SK-N-SH (cell line): ENCODE measurements around the gene C1orf35. TPM values are rescaled to one million over a fixed set of nuclear protein-coding genes. Genes with fewer than 3 reads are reported as not detected.
"Not testable (repeated sequence)": the region's sequence is repeated elsewhere in the genome, so short reads cannot be mapped to it uniquely, and the experiment has no call there.

Source experiments
- CTCF ChIA-PET: fragments of 300-600, 350-600 bp; formaldehyde crosslinking; extraction: SDS; loops from one replicate; lab custom pipeline; 2021; lab: Yijun Ruan, JAX
- POLR2A ChIA-PET: fragments of 350-600 bp; sonication (Branson Sonifier 250); formaldehyde crosslinking; extraction: SDS; loops from one replicate; lab custom pipeline; 2020; ENCODE audit warnings: antibody characterized with exemption, inconsistent platforms; lab: Yijun Ruan, JAX
- DNase-seq: peaks from one replicate; pipeline ENCODE4 v3.0.0; 2012
- H2AFZ ChIP-seq: fragments of 200-600 bp; sonication (generic); 2 replicates; pipeline ENCODE4 v1.8.1; 2016; ENCODE audit warnings: antibody characterized with exemption, mild to moderate bottlenecking, low read depth
- H3F3A ChIP-seq: fragments of 200-600 bp; sonication (generic); replicated peaks from 2 replicates; pipeline ENCODE3; 2016; ENCODE audit warnings: antibody characterized with exemption, mild to moderate bottlenecking; ENCODE audit not compliant: insufficient read depth
- H3K27ac ChIP-seq, 2 experiments: fragments of 200-500 bp in 1 of 2; fragments of 200-600 bp in 1 of 2; sonication (Bioruptor generic) in 1 of 2; sonication (generic), shearing (Covaris generic) in 1 of 2; 2 replicates each; pipeline versions ENCODE4 v1.5.1 to v1.6.1; 2014 to 2016; ENCODE audit warnings: low read depth in 2 of 2, inconsistent platforms in 1 of 2, low read length in 1 of 2, mild to moderate bottlenecking in 1 of 2, mixed read lengths in 1 of 2
- H3K27me3 ChIP-seq: fragments of 200-600 bp; sonication (generic), shearing (Covaris generic); 2 replicates; pipeline ENCODE4 v1.6.1; 2016; ENCODE audit warnings: mixed run types; ENCODE audit not compliant: insufficient read depth
- H3K36me3 ChIP-seq, 2 experiments: fragments of 200-500 bp in 1 of 2; fragments of 200-600 bp in 1 of 2; sonication (Bioruptor generic) in 1 of 2; sonication (generic) in 1 of 2; replicated peaks in 1 of 2; 2 replicates each; pipeline versions ENCODE3 to v1.5.1; 2014 to 2016; ENCODE audit warnings: low read length in 1 of 2, mild to moderate bottlenecking in 1 of 2; ENCODE audit not compliant: insufficient read depth in 2 of 2, control insufficient read depth in 1 of 2
- H3K4me1 ChIP-seq, 2 experiments: fragments of 200-500 bp in 1 of 2; fragments of 200-600 bp in 1 of 2; sonication (Bioruptor generic) in 1 of 2; sonication (generic), shearing (Covaris generic) in 1 of 2; 2 replicates each; pipeline versions ENCODE4 v1.5.1 to v1.6.1; 2014 to 2016; ENCODE audit warnings: low read depth in 1 of 2, low read length in 1 of 2, mixed run types in 1 of 2; ENCODE audit not compliant: insufficient read depth in 2 of 2, control insufficient read depth in 1 of 2
- H3K4me2 ChIP-seq: fragments of 200-600 bp; sonication (generic), shearing (Covaris generic); 2 replicates; pipeline ENCODE4 v1.6.1; 2017; ENCODE audit warnings: mixed run types
- H3K4me3 ChIP-seq, 2 experiments: fragments of 200-500 bp in 1 of 2; fragments of 200-600 bp in 1 of 2; sonication (Bioruptor generic) in 1 of 2; sonication (generic), shearing (Covaris generic) in 1 of 2; 2 replicates each; pipeline versions ENCODE4 v1.5.1 to v1.8.1; 2014 to 2016; ENCODE audit warnings: low read depth in 2 of 2, inconsistent platforms in 1 of 2, low read length in 1 of 2, mild to moderate bottlenecking in 1 of 2, mixed read lengths in 1 of 2, moderate library complexity in 1 of 2
- H3K79me2 ChIP-seq: fragments of 200-600 bp; sonication (generic); 2 replicates; pipeline ENCODE4 v1.8.1; 2017; ENCODE audit warnings: mild to moderate bottlenecking; ENCODE audit not compliant: insufficient read depth
- H3K9ac ChIP-seq: fragments of 200-600 bp; sonication (generic); 2 replicates; pipeline ENCODE4 v1.6.1; 2017; ENCODE audit warnings: mixed run types
- H3K9me2 ChIP-seq: fragments of 200-600 bp; sonication (generic); 2 replicates; pipeline ENCODE4 v1.6.1; 2017; ENCODE audit warnings: mixed run types
- H3K9me3 ChIP-seq: fragments of 200-600 bp; sonication (generic); 2 replicates; pipeline ENCODE4 v1.6.1; 2017; ENCODE audit warnings: mixed run types, mild to moderate bottlenecking, moderate library complexity
- H4K20me1 ChIP-seq: fragments of 200-600 bp; sonication (generic); 2 replicates; pipeline ENCODE4 v1.6.1; 2017; ENCODE audit warnings: mild to moderate bottlenecking, mixed run types; ENCODE audit not compliant: insufficient read depth
- CHD2 ChIP-seq: fragments of 150-350 bp; IDR thresholded peaks from 2 replicates; pipeline ENCODE4 v1.6.1; 2018; ENCODE audit warnings: low read length; ENCODE audit not compliant: partially characterized antibody
- EP300 ChIP-seq, 2 experiments: IDR thresholded peaks; 2 replicates each; pipeline versions ENCODE4 v1.4.0 to v1.6.1; 2012; ENCODE audit warnings: borderline replicate concordance in 1 of 2, low read depth in 1 of 2, low read length in 1 of 2
- FOSL2 ChIP-seq: IDR thresholded peaks from 2 replicates; pipeline ENCODE4 v1.4.0; 2012; ENCODE audit warnings: low read depth, mild to moderate bottlenecking, moderate library complexity, borderline replicate concordance
- FOXJ3 ChIP-seq: sonication (generic); formaldehyde crosslinking; IDR thresholded peaks from 2 replicates; pipeline ENCODE4 v1.5.1; 2020; ENCODE audit warnings: mild to moderate bottlenecking, missing genetic modification reagents
- FOXM1 ChIP-seq: IDR thresholded peaks from 2 replicates; pipeline ENCODE4 v1.4.0; 2012; ENCODE audit warnings: low read depth, mild to moderate bottlenecking
- GABPA ChIP-seq: IDR thresholded peaks from 2 replicates; pipeline ENCODE4 v1.4.0; 2012; ENCODE audit warnings: low read depth, mild to moderate bottlenecking
- JUND ChIP-seq: IDR thresholded peaks from 2 replicates; pipeline ENCODE4 v1.4.0; 2012
- NFIC ChIP-seq: IDR thresholded peaks from 2 replicates; pipeline ENCODE4 v1.4.0; 2012; ENCODE audit warnings: borderline replicate concordance
- NRF1 ChIP-seq: IDR thresholded peaks from 2 replicates; pipeline ENCODE4 v1.6.1; 2012; ENCODE audit warnings: low read depth, mild to moderate bottlenecking, low read length
- POLR2AphosphoS5 ChIP-seq: IDR thresholded peaks from 2 replicates; pipeline ENCODE4 v1.6.1; 2012; ENCODE audit warnings: low read depth, low read length
- RCOR1 ChIP-seq: fragments of 150-350 bp; IDR thresholded peaks from 2 replicates; pipeline ENCODE4 v1.6.1; 2017; ENCODE audit warnings: antibody characterized with exemption, low read length
- RXRA ChIP-seq: IDR thresholded peaks from 2 replicates; pipeline ENCODE4 v1.4.0; 2012; ENCODE audit warnings: low read depth, mild to moderate bottlenecking, borderline replicate concordance
- TCF12 ChIP-seq: IDR thresholded peaks from 2 replicates; pipeline ENCODE4 v1.4.0; 2012
- YY1 ChIP-seq: IDR thresholded peaks from 2 replicates; pipeline ENCODE4 v1.4.0; 2012; ENCODE audit warnings: low read depth, mild to moderate bottlenecking
- WGBS: methylation state at CpG from one replicate; pipeline ENCODE4 v1.1.6; 2017; ENCODE audit warnings: low lambda C conversion rate; 5-methylcytosine and 5-hydroxymethylcytosine counted together
- polyA plus RNA-seq, 3 experiments: library from polyadenylated mRNA; depleted of rRNA; stranded (reverse); fragments of >200 nt; gene quantifications; 2 replicates each; pipeline ENCODE4 v1.2.3, GENCODE V29; 2012
- TF ChIP-seq, protein P1 (sequence below): fragments of 200-600 bp; sonication (generic); IDR thresholded peaks from 2 replicates; pipeline ENCODE4 v1.6.1; 2017; ENCODE audit warnings: antibody characterized with exemption, mild to moderate bottlenecking, moderate library complexity
- TF ChIP-seq, protein P2 (sequence below): IDR thresholded peaks from 2 replicates; pipeline ENCODE4 v1.6.1; 2012; ENCODE audit warnings: mild to moderate bottlenecking, low read depth, low read length, moderate library complexity
- TF ChIP-seq, protein P3 (sequence below): IDR thresholded peaks from 2 replicates; pipeline ENCODE4; 2012
- TF ChIP-seq, protein P4 (sequence below): IDR thresholded peaks from 2 replicates; pipeline ENCODE4 v1.4.0; 2012; ENCODE audit warnings: low read depth, borderline replicate concordance

Gene C1orf35
- polyA plus RNA-seq, 1 of the 3 experiments (the other 2 are of a cell fraction), result 42.9 TPM

DNA sequence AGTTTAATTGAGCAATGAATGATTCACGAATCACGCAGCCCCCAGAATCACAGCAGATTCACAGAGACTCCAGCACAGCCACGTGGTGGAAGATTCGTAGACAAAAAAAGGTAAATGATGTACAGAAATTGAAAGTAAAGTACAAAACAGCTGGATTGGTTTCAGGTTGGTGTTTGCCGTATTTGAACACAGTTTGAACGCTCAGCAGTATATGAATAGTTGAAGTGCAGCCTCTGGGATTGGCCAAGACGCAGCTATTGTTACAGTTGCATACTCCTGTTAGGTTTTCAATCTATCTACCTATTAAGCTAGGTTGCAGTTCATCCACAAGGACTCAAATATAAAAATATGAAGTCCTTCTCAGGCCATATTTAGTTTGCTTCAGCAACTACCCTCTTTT lies 9.0 kb upstream of the C1orf35 start:
- peaks cover 4 to 20% of the 10 kb centered on the region in 2 experiments; a peak in 3 of 4 replicates for H3K4me1 ChIP-seq
- H3K36me3 ChIP-seq, result peaks cover 0 to 6% of the 10 kb centered on the region in 2 experiments
- H3K27me3 ChIP-seq, result no peaks in the 10 kb centered on the region
- TF ChIP-seq CHD2, result no peak
- no peak for TF ChIP-seq FOXM1
- TF ChIP-seq NFIC, result no peak
- TF ChIP-seq FOSL2, result no peak
- TF ChIP-seq GABPA, result no peak
- no peak for TF ChIP-seq RCOR1
- no peak for TF ChIP-seq JUND
- TF ChIP-seq, protein P1, sequence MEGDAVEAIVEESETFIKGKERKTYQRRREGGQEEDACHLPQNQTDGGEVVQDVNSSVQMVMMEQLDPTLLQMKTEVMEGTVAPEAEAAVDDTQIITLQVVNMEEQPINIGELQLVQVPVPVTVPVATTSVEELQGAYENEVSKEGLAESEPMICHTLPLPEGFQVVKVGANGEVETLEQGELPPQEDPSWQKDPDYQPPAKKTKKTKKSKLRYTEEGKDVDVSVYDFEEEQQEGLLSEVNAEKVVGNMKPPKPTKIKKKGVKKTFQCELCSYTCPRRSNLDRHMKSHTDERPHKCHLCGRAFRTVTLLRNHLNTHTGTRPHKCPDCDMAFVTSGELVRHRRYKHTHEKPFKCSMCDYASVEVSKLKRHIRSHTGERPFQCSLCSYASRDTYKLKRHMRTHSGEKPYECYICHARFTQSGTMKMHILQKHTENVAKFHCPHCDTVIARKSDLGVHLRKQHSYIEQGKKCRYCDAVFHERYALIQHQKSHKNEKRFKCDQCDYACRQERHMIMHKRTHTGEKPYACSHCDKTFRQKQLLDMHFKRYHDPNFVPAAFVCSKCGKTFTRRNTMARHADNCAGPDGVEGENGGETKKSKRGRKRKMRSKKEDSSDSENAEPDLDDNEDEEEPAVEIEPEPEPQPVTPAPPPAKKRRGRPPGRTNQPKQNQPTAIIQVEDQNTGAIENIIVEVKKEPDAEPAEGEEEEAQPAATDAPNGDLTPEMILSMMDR, result no peak
- TF ChIP-seq NRF1, result no peak
- TF ChIP-seq POLR2AphosphoS5, result no peak
- no peak for TF ChIP-seq EP300 (IDR thresholded peaks at IDR 0.05; ENCODE audit: borderline replicate concordance in 1 of 2, low read depth in 1 of 2, low read length in 1 of 2)
- TF ChIP-seq, protein P2, sequence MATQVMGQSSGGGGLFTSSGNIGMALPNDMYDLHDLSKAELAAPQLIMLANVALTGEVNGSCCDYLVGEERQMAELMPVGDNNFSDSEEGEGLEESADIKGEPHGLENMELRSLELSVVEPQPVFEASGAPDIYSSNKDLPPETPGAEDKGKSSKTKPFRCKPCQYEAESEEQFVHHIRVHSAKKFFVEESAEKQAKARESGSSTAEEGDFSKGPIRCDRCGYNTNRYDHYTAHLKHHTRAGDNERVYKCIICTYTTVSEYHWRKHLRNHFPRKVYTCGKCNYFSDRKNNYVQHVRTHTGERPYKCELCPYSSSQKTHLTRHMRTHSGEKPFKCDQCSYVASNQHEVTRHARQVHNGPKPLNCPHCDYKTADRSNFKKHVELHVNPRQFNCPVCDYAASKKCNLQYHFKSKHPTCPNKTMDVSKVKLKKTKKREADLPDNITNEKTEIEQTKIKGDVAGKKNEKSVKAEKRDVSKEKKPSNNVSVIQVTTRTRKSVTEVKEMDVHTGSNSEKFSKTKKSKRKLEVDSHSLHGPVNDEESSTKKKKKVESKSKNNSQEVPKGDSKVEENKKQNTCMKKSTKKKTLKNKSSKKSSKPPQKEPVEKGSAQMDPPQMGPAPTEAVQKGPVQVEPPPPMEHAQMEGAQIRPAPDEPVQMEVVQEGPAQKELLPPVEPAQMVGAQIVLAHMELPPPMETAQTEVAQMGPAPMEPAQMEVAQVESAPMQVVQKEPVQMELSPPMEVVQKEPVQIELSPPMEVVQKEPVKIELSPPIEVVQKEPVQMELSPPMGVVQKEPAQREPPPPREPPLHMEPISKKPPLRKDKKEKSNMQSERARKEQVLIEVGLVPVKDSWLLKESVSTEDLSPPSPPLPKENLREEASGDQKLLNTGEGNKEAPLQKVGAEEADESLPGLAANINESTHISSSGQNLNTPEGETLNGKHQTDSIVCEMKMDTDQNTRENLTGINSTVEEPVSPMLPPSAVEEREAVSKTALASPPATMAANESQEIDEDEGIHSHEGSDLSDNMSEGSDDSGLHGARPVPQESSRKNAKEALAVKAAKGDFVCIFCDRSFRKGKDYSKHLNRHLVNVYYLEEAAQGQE, result no peak
- TF ChIP-seq TCF12, result no peak
- no peak for TF ChIP-seq RXRA
- TF ChIP-seq YY1, result no peak
- TF ChIP-seq, protein P3, sequence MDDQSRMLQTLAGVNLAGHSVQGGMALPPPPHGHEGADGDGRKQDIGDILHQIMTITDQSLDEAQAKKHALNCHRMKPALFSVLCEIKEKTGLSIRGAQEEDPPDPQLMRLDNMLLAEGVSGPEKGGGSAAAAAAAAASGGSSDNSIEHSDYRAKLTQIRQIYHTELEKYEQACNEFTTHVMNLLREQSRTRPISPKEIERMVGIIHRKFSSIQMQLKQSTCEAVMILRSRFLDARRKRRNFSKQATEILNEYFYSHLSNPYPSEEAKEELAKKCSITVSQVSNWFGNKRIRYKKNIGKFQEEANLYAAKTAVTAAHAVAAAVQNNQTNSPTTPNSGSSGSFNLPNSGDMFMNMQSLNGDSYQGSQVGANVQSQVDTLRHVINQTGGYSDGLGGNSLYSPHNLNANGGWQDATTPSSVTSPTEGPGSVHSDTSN, result no peak
- TF ChIP-seq, protein P4, sequence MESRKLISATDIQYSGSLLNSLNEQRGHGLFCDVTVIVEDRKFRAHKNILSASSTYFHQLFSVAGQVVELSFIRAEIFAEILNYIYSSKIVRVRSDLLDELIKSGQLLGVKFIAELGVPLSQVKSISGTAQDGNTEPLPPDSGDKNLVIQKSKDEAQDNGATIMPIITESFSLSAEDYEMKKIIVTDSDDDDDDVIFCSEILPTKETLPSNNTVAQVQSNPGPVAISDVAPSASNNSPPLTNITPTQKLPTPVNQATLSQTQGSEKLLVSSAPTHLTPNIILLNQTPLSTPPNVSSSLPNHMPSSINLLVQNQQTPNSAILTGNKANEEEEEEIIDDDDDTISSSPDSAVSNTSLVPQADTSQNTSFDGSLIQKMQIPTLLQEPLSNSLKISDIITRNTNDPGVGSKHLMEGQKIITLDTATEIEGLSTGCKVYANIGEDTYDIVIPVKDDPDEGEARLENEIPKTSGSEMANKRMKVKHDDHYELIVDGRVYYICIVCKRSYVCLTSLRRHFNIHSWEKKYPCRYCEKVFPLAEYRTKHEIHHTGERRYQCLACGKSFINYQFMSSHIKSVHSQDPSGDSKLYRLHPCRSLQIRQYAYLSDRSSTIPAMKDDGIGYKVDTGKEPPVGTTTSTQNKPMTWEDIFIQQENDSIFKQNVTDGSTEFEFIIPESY, result no peak
- TF ChIP-seq FOXJ3, result no peak
- H2AFZ ChIP-seq, result no peak overlapping the region
- no peaks in the 10 kb centered on the region for H3F3A ChIP-seq
- DNase-seq, result no peak
- H3K9ac ChIP-seq, result no peak overlapping the region
- no peaks in the 10 kb centered on the region for H3K9me2 ChIP-seq
- no peaks in the 10 kb centered on the region for H3K9me3 ChIP-seq
- WGBS, result 96% methylated on average over 7 of the region's 7 CpGs
- H4K20me1 ChIP-seq, result no peaks in the 10 kb centered on the region
- H3K4me2 ChIP-seq, result no peak overlapping the region
- peaks cover 18% of the 10 kb centered on the region; the same call in 1 of the 2 replicates for H3K79me2 ChIP-seq
- ChIA-PET CTCF (interaction anchor here (3.6 kb wide), 1 partner anchor 18 kb away, joined by 10 read pairs; no protein-coding TSS in a partner anchor), POLR2A (no interaction called here)
- H3K4me3 ChIP-seq, result no peak overlapping the region
- H3K27ac ChIP-seq, result no peak overlapping the region

DNA sequence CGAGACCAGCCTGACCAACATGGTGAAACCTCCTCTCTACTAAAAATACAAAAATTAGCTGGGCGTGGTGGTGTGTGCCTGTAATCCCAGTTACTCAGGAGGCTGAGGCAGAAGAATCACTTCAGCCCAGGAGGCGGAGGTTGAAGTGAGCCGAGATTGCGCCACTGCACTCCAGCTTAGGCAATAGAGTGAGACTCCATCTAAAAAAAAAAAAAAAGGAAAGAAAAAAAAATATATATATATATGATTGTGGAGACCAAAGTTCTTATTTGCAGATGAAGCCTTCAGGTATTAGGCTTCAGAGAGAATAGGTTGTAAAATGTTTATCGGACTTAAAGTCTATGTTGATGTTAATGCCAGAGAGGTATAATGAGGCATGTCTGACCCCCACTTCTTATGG lies 8.2 kb upstream of the C1orf35 start:
- H3K4me2 ChIP-seq, DNase-seq, H3K9me2 ChIP-seq, H4K20me1 ChIP-seq, POLR2A ChIA-PET, H3K9me3 ChIP-seq, H3F3A ChIP-seq, H3K27me3 ChIP-seq, H2AFZ ChIP-seq, H3K4me3 ChIP-seq, H3K9ac ChIP-seq, H3K27ac ChIP-seq: not testable (repeated sequence)
- Histone ChIP-seq H3K4me1 (peaks cover 4 to 20% of the 10 kb centered on the region in 2 experiments; a peak in 3 of 4 replicates), H3K36me3 (peaks cover 6 to 14% of the 10 kb centered on the region in 2 experiments), H3K79me2 (peaks cover 18% of the 10 kb centered on the region; the same call in 1 of the 2 replicates)
- CTCF ChIA-PET, result interaction anchor here (5.6 kb wide), 1 partner anchor 19 kb away, joined by 31 read pairs; no protein-coding TSS in a partner anchor
- 92% methylated on average over 6 of the region's 6 CpGs for WGBS
